Right cardiac atrium (tissue), 5 donors: ENCODE measurements around the gene DR1. TPM values are rescaled to one million over a fixed set of nuclear protein-coding genes. Genes with fewer than 3 reads are reported as not detected.

Experiments
- ATAC-seq, 2 donors: fragments of 200-7000 bp; cut with Tn5 transposase; one replicate each; pipeline versions ENCODE4 v1.8.0 to v1.9.1; 2020; ENCODE audit warnings: moderate library complexity in 2 of 2, mild to moderate bottlenecking in 1 of 2
- DNase-seq, 3 donors: peaks; one replicate each; pipeline ENCODE4 v3.0.0-alpha.2; 2020
- H3K27ac ChIP-seq: one replicate; pipeline ENCODE4 v1.5.1; 2013; ENCODE audit warnings: mild to moderate bottlenecking, low read length, control low read depth, moderate library complexity
- H3K27me3 ChIP-seq: one replicate; pipeline ENCODE4 v1.6.1; 2013; ENCODE audit not compliant: control insufficient read depth, insufficient read depth
- H3K4me1 ChIP-seq: one replicate; pipeline ENCODE4 v1.6.1; 2013; ENCODE audit warnings: low read length; ENCODE audit not compliant: control insufficient read depth, insufficient read depth
- H3K4me3 ChIP-seq: one replicate; pipeline ENCODE4 v1.5.1; 2013; ENCODE audit warnings: low read length, control low read depth
- H3K9me3 ChIP-seq: one replicate; pipeline ENCODE4 v1.6.1; 2013; ENCODE audit warnings: low read length; ENCODE audit not compliant: control insufficient read depth
- WGBS: extraction: QIAGEN DNeasy Blood & Tissue Kit; methylation state at CpG from one replicate; pipeline ENCODE4 v1.1.7; 2013; 5-methylcytosine and 5-hydroxymethylcytosine counted together
- intact Hi-C, 4 donors: fragments of 100-400 bp; cut with DNase I; formaldehyde crosslinking; loops; one replicate each; pipeline versions ENCODE4 v1.11.0 to v1.14.0; 2022 to 2023
- polyA plus RNA-seq: library from polyadenylated mRNA; stranded (reverse); fragments of 200-250 nt; gene quantifications from one replicate; pipeline ENCODE4 v1.2.3, GENCODE V29; 2013
- total RNA-seq, 4 donors: library from RNA; stranded (reverse); fragmentation: NEBNext Ultra II Directional; extraction: Animal tissue kit (Norgen Biotek cat#: 25700); gene quantifications; one replicate each; pipeline ENCODE4 v1.2.1, GENCODE V29; 2021
- donor health status: healthy with polysubstance abuse.
- donor health status: DM: no; HTN: yes; CAD: no.
- donor health status: DM: no; HTN: no; CAD: no.
- donor health status: DM: no; HTN: yes; CAD: no; lungs with severe emphysema.
- donor health status: DM: yes; HTN: yes; CAD: no.

Gene DR1
- total and polyA plus RNA-seq, 5 donors = 12.0 to 42.6 (median 40.3) TPM

- intact Hi-C loops = no loop called here
- DNase-seq = no peak
- no peak for ATAC-seq
- H3K27me3 ChIP-seq = no peaks in the 10 kb centered on the region
- H3K4me1 ChIP-seq = no peaks in the 10 kb centered on the region
- 94% methylated on average over 2 of the region's 2 CpGs for WGBS
- H3K27ac ChIP-seq = no peak overlapping the region
- no peak overlapping the region for H3K4me3 ChIP-seq
- no peaks in the 10 kb centered on the region for H3K9me3 ChIP-seq
Measured at GRCh38 chr1:93394514-93394913, 48.8 kb downstream of the DR1 start.

- DNase-seq = no peak
- Histone ChIP-seq H3K4me3 (no peak overlapping the region), H3K4me1 (no peaks in the 10 kb centered on the region), H3K9me3 (no peaks in the 10 kb centered on the region), H3K27me3 (no peaks in the 10 kb centered on the region), H3K27ac (no peak overlapping the region)
- intact Hi-C loops = no loop called here
- 84% methylated on average over 1 of the region's 1 CpG for WGBS
- ATAC-seq = no peak
Measured at GRCh38 chr1:93395195-93395594, 49.5 kb downstream of the DR1 start.

GRCh38 chr1:93399781-93400180 lies 54.1 kb downstream of the DR1 start:
- no peak for ATAC-seq
- intact Hi-C loops = no loop called here
- Histone ChIP-seq H3K4me3 (no peak overlapping the region), H3K4me1 (no peaks in the 10 kb centered on the region), H3K9me3 (no peaks in the 10 kb centered on the region), H3K27ac (no peak overlapping the region), H3K27me3 (no peaks in the 10 kb centered on the region)
- no peak for DNase-seq

GRCh38 chr1:93408203-93408602 lies 62.5 kb downstream of the DR1 start:
- Histone ChIP-seq H3K27ac (no peak overlapping the region), H3K4me3 (no peak overlapping the region), H3K4me1 (no peaks in the 10 kb centered on the region), H3K9me3 (no peaks in the 10 kb centered on the region), H3K27me3 (no peaks in the 10 kb centered on the region)
- intact Hi-C loops = no loop called here
- ATAC-seq (no peak), DNase-seq (no peak)
- WGBS = 91% methylated on average over 4 of the region's 4 CpGs

DNA sequence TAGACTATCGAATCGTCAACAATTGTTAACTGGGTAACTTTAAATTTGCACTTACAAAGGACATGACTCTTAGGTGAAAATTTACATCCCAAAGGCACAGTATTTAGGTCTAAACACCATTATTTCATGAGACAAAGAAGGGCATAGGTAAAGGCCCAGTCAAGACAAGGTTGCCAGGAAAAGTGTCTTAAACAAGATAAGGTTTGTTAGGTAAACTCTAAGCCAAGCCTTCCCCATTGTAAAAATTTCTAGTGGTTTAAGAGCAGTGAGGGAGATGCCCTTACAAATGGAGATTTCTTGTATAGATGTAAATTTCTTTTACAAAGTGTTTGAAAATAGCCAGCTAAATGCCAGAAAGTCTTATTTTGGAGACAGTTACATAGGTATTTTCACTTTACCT lies 65.3 kb downstream of the DR1 start:
- H3K4me1 ChIP-seq = no peaks in the 10 kb centered on the region
- no peaks in the 10 kb centered on the region for H3K9me3 ChIP-seq
- H3K27ac ChIP-seq = no peak overlapping the region
- ATAC-seq (no peak), DNase-seq (no peak)
- intact Hi-C loops = no loop called here
- no peaks in the 10 kb centered on the region for H3K27me3 ChIP-seq
- WGBS = 68% methylated on average over 2 of the region's 2 CpGs
- no peak overlapping the region for H3K4me3 ChIP-seq

GRCh38 chr1:93414749-93415148 lies 69.0 kb downstream of the DR1 start:
- Histone ChIP-seq H3K9me3 (no peaks in the 10 kb centered on the region), H3K4me3 (peak overlapping the region; percentile 35), H3K27me3 (no peaks in the 10 kb centered on the region), H3K27ac (no peak overlapping the region), H3K4me1 (no peaks in the 10 kb centered on the region)
- DNase-seq (no peak), ATAC-seq (no peak)
- intact Hi-C loops = no loop called here
- 19% methylated on average over 3 of the region's 3 CpGs for WGBS

GRCh38 chr1:93415296-93415695 lies 69.6 kb downstream of the DR1 start:
- ATAC-seq (no peak), DNase-seq (no peak)
- no peak overlapping the region for H3K27ac ChIP-seq
- H3K4me1 ChIP-seq = no peaks in the 10 kb centered on the region
- H3K27me3 ChIP-seq = no peaks in the 10 kb centered on the region
- intact Hi-C loops = no loop called here
- no peak overlapping the region for H3K4me3 ChIP-seq
- 67% methylated on average over 3 of the region's 3 CpGs for WGBS
- no peaks in the 10 kb centered on the region for H3K9me3 ChIP-seq

GRCh38 chr1:93416183-93416582 lies 70.5 kb downstream of the DR1 start:
- no peak overlapping the region for H3K27ac ChIP-seq
- H3K27me3 ChIP-seq = no peaks in the 10 kb centered on the region
- ATAC-seq = no peak
- no peak for DNase-seq
- 94% methylated on average over 2 of the region's 2 CpGs for WGBS
- no peaks in the 10 kb centered on the region for H3K4me1 ChIP-seq
- intact Hi-C loops = no loop called here
- no peak overlapping the region for H3K4me3 ChIP-seq
- no peaks in the 10 kb centered on the region for H3K9me3 ChIP-seq

Other genes with a start within 250 kb of the DR1 start
- gene TMED5, start 165.5 kb upstream of the DR1 start, total RNA-seq = 10 to 100 TPM; 43.0 to 86.6 (median 48.1) TPM
- 19.5 TPM for gene TMED5, start 165.5 kb upstream of the DR1 start, polyA plus RNA-seq
- 1 to 10 TPM; 2.7 to 5.7 (median 3.5) TPM for gene CCDC18, start 165.2 kb upstream of the DR1 start, total RNA-seq
- gene CCDC18, start 165.2 kb upstream of the DR1 start, polyA plus RNA-seq = 2.4 TPM
- gene FNBP1L, start 102.2 kb downstream of the DR1 start, total RNA-seq = 10 to 100 TPM; 15.8 to 21.8 (median 20.0) TPM
- 13.1 TPM for gene FNBP1L, start 102.2 kb downstream of the DR1 start, polyA plus RNA-seq